HG02623 (cell line): Measurements from ENCODE around the gene SLC35F3.
"Not testable (repeated sequence)": the region's sequence is repeated elsewhere in the genome, so short reads cannot be mapped to it uniquely, and the experiment has no call there.

Experiments used
- ATAC-seq: cut with Tn5 transposase; IDR thresholded peaks from one replicate; pipeline ENCODE4 v1.9.1; 2021; ENCODE audit warnings: moderate library complexity; ENCODE audit not compliant: unreplicated experiment

The SLC35F3 gene

DNA sequence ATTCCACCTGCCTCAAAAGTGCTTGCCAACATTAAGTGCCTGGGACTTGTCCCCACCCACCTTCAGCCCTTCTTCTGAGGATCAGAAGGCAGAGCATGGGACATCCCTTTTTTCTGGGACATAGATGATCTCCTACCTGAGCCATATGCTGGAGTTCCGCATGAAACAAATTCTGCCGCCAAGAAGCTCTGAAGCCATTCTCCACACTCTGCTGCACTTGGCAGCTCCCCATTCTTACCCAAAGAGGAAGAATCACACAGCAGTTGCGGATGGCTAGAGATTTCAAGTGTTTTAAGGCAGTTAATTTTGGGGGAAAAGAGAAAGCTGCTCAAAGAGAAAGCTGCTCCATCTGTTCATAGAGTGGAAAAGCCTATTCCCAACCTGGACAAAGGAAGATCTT lies 271.5 kb downstream of the SLC35F3 start:
- no peak for ATAC-seq

DNA sequence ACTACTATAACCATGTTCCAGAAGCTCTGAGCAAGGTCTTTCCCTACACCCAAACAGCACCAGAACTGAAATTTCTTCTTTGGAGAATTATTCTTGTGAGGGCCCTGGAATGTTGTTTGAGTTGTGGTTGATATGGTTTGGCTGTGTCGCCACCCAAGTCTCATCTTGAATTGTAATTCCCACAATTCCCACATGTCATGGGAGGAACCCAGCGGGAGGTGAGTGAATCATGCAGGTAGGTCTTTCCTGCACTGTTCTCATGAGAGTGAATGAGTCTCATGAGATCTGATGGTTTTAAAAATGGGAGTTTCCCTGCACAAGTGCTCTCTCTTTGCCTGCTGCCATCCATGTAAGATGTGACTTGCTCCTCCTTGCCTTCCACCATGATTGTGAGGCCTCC lies 272.4 kb downstream of the SLC35F3 start:
- not testable (repeated sequence) for ATAC-seq

DNA sequence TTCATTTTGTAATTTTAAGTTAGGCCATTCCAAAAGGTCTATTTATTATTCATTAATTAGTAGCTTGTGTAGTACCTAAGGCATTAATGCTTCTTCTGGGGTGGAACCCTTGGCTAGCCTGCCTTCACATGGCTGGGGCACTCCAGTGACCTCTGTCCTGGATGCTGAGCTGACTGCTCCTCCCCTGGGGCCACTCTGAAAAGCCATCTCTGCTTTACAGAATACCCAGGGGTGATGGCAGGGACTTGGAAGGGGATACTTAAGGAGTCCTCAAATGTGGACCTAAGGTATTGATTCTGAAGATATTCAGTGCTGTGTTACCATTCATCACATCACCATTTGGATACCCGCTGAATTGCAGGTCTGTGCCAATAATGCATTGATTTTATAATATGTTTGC lies 281.0 kb downstream of the SLC35F3 start:
- ATAC-seq, result no peak

DNA sequence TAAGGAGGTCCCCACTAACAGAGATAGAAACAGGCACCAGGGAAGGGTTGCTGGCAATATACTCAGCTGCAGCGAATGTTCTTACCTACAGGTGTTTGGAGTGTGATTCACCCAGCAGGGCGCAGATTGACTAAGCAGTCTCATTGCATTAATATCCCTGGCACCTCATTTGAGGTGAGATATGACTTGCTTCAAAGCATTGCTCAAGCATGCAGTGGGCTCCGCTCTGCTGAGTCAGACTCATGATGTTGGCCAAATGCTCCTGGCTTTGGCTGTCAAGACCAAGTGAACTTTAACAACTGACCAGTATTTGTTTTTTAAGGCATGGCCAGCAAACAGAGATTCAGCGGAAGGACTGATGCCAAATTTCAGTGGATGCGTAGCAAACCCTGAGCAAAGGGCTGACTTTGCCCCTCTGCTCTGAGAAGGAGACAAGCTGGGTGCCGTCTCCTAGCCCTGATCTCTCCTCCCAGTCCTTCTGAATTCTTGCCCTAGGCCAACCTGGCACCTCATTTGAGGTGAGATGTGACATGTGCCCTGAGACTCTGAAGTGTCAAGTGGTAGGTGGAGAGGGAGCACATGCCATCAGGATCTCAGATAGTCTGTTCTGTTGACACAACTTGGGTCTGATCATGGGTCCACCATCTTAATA lies 281.7 kb downstream of the SLC35F3 start:
- no peak for ATAC-seq

DNA sequence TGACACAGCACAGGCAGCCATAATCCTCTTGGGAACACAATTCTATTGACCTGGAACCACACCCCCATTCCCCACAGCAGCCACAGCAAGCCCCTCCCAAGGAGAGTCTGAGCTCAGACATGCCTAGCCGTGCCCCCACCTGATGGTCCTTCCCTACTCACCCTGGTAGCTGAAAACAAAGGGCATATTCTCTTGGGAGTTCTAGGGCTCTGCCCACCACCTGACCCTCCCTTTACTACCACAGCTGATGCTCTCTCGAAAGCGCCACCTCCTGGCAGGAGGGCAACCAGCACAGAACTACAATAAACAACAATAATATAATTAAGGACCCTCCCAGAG lies 283.9 kb downstream of the SLC35F3 start:
- ATAC-seq, result no peak

DNA sequence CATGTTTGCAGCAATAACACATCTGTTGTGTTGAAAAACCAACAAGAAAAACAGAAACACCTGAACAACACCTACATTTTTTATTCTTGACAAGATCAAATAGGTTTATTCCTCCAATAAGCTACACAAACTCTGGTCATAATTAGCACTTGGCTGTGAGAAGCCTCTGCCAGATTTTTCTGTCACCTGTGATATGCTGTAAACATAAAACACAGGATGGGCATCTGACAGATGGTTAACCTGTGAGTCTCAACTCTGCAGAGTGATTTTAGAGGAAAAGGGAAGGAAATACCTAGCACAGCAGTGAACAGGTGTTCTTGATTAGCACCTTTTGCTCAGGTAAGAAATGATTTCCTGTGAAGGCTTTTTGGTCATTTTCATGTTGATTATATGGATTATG lies 293.4 kb downstream of the SLC35F3 start:
- no peak for ATAC-seq

DNA sequence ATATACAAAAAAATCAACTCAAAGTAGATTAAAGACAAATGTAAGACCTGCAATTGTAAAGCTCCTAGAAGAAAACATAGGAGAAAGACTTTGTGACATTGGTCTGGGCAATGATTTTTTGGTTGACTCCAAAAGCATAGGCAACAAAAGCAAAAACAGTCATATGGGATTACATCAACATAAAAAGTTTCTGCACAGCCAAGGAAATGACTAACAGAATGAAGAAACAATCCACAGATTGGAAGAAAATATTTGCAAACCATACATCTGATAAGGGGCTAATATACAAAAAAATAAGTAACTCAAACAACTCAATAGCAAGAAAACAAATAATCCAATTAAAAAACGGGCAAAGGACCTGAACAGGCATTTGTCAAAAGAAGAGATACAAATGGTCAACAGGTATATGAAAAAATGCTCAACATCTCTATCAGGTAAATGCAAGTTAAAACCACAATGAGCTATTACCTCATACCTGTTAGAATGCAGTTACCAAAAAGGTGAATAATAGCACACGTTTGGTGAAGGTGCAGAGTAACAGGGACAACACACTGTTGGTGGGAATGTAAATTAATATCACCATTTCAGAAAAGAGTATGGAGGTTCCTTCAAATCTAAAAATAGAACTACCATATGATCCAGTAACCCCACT lies 295.1 kb downstream of the SLC35F3 start:
- no peak for ATAC-seq

DNA sequence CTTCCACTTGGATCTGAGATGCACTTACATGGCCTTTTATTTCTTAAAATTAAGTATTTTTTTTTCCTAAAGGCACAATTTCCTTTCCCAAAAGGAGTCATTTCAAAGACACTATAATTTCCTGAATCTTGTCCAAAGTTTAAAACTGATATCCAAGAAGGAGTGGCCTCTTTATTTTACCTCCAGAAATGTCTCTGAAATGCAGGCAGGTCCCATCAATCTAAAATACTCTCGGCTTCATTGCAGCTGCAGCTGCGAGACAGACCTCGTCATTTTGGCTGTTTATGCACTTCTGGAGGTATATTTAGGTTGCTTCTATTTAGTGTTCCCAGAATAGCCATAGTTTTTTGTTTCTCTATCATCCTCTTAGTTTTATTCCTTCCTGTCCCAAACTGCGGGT lies 296.1 kb downstream of the SLC35F3 start:
- ATAC-seq, result no peak

DNA sequence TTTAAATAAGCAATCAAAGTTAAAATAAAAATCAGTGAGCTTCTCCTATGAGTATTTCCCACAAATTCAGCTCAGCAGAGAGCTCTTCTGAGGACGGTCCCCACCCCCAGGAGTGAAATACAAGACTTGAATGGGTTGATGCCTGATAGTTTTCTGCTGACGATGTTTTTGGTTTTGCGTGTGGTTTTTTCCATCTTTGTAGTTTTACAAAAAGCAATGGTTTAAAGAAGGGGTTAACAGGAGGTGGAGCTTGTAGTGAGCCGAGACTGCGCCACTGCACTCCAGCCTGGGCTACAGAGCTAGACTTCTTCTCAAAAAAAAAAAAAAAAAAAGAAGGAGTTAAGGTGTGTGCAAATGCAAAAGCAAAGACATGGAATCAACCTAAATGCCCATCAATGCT lies 297.1 kb downstream of the SLC35F3 start:
- ATAC-seq, result no peak

DNA sequence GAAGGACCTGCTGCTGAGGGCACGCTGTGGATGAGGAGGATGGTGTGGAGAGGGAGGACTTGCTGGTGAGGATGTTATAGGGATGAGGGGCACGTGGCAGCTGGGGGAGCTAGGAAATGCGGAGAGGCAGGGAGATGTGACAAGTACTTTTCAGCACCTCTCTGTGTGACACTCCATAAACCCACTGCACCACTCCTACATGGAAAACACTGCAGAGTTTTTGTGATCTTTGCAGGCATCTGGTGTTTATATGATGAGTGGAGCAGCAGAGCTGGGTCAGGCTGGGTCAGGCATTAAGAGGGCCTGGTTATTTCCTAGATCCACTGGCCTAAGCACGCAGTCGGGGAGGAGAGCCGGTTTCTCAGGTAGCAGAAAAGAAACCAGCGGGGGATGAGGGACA lies 301.5 kb downstream of the SLC35F3 start:
- no peak for ATAC-seq

DNA sequence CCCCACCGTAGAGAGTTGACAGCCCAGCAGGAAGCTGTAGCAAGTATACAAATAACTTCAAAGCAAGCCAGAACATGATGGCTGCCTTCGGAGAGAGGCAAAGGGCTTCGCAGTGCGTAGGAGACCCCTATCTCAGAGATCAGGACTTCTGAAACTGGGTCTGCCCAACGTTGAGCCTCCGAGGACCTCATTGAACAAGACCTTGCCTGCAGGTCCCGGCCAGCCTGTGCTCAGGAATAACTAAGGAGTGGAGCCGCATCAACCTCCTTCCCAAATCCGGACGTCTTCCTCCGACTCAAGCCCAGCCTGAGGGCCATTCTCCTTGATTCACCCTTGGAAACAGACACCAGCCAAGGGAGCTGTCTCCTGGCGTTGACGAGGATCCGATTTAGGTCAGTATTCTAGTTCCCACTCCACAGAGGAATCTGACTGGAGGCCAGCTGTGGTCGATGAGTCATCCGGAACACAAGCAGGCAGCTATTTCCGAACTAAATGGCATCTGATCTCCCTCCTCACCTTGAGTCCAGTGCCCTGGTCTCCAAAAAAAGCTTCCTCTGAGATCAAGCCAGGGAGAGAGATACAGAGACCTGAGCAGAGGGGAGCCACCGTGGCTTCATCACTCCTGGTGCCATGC lies 302.3 kb downstream of the SLC35F3 start:
- ATAC-seq, result no peak

DNA sequence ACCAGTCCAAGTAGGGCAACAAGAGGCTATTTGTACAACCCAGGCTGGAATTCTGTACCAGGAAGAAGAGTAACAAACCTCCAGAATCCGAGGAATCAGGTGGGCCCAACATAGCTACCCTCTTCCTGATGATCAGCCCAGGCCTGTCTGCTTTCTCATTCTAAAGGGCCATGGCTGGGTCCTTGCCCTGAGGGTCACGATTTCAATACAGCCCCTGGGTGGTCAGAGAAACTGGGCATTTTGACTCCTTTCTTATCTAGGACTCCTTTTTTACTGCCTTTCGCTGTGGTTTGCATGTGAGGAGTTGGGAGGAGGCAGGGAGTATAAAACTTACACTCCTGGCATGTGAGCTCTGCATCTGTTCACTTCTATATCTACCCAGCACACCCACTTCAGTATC lies 303.9 kb downstream of the SLC35F3 start:
- no peak for ATAC-seq

DNA sequence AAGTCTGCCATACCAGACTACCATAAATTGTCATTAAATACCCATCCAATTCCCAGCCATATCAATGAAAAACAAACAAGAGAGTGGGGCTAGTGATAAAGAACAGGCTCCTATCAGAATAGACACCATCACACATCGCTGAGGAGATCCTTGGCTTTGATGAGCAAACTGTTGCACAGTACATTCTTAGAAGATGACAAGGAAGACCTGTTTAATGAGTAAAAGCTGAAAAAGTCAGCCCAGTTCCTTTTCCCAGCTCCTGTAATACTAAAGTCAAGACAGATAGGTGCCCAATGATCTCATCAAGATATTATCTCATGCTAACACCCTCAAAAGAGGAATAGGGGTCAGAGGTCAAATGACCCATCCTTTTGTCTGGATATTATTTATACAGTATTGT lies 304.3 kb downstream of the SLC35F3 start:
- no peak for ATAC-seq

DNA sequence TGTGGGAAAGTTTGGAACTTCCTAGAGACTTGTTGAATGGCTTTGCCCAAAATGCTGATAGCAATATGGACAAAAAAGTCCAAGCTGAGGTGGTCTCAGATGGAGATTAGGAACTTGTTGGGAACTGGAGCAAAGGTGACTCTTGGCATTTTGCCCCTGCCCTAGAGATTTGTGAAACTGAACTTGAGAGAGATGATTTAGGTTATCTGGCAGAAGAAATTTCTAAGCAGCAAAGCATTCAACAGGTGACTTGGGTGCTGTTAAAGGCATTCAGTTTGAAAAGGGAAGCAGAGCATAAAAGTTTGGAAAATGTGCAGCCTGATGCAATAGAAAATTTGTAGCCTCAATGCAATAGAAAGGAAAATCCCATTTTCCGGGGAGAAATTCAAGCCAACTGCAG lies 306.0 kb downstream of the SLC35F3 start:
- not testable (repeated sequence) for ATAC-seq

DNA sequence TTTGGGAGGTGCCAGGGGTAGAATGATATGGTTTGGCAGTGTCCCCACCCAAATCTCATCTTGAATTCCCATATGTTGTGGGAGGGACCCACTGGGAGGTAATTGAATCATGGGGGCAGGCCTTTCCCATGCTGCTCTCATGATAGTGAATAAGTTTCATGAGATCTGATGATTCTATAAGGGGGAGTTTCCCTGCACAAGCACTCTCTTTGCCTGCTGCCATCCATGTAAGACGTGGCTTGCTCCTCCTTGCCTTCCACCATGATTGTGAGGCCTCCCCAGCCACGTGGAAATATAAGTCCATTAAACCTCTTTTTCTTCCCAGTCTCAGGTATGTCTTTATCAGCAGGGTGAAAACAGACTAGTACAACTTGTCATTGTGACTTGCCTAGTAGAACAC lies 307.4 kb downstream of the SLC35F3 start:
- not testable (repeated sequence) for ATAC-seq

DNA sequence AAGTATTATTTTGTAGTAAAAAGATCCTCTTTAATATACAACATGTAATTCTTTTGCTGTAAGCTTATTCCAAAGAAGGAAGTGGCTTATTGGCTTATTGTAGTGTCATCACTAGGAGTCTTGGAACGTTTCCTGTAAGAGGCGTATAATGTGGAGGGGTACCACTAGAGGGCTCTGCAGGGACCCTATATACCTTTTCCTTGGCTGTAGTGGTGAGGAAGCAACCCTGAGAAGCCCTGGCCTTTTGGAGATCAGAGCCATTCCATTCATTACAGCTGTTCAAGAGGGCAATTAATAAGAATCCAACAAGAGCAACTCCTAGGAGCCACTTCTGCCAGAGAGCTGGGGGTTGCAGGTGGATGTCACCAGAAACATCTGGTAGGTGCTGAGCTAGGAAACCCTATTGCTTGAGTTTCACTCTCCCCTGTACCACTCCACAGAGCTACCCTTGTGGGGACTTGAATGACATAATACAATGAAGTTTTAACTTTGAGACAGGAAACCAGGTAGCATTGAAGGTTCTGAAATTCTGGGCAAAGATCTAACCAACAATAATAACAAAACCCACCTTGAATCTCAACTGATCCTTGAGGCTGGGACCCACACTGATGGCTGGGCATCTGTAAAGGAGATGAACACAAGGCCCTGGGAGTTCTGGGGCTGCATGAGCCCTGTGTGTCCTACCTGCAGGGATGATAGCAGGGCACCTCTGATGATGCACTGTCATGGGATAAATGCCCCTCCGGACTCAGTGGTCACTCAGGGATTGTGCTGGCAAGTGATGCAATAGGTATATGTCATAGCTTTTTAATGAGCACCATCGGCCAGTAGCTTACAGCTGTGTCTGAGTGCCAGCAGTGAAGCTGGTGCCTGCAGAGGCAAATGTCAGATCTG lies 308.5 kb downstream of the SLC35F3 start:
- no peak for ATAC-seq

DNA sequence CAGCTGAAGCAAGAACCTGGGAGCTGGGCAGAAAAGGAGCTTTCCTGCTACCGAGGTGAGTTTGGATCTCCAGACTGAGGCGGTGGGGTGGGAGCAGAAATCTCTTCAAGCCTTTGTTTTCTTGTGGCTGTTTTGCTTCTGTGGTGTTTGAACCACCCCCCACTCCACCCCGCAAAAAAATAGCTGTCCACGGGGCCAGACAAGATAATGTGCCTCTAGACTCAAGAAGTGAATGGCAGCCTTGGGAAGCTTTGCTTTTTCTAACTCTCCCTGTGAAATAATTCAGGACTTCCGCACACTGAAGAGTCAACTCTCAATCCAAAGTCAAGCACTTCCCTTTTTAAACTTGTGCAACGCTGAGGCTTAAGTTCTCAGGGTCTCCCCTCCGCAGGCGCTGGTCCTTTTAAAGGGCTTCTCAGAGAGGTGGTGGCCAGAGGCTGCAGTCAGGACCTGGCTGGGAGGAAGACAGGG lies 309.2 kb downstream of the SLC35F3 start:
- peak; percentile 7 for ATAC-seq

DNA sequence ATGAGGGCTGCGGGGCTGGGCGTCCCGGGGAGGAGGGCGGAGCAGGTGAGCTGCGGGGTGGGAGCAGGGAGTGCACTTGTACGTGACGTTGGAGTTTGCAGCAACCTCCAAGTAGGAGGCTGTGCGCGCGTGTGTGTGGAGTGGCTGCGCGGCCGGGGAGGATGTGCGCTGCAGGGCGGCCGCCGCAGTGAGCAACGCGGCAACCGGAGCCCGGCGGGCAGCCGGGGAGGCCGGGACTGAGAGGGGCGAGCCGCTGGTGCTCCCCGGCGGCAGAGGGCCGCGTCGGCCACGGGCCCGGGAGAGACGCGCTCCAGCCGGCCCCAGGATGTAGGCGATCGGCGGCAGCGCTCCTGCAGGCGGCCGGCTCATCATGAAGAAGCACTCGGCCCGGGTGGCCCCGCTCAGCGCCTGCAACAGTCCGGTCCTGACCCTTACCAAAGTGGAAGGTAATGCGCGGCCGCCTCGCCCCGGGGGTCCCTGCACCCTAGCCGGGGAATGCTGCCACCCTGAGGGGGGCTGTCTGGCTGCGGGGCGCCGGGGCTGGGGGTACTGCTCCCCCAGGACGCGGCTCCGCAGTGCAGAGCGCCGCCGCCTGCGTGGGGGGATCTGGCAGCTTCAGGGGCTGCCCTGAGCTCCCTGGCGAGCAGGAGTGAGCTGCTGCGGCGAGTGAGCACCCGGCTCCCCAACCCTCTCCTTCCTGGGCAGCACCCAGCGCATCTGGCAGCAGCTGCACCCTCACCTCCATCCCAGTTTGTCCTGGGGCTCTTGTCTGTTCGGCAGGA lies 309.8 kb downstream of the SLC35F3 start:
- ATAC-seq, result peak; percentile 31

DNA sequence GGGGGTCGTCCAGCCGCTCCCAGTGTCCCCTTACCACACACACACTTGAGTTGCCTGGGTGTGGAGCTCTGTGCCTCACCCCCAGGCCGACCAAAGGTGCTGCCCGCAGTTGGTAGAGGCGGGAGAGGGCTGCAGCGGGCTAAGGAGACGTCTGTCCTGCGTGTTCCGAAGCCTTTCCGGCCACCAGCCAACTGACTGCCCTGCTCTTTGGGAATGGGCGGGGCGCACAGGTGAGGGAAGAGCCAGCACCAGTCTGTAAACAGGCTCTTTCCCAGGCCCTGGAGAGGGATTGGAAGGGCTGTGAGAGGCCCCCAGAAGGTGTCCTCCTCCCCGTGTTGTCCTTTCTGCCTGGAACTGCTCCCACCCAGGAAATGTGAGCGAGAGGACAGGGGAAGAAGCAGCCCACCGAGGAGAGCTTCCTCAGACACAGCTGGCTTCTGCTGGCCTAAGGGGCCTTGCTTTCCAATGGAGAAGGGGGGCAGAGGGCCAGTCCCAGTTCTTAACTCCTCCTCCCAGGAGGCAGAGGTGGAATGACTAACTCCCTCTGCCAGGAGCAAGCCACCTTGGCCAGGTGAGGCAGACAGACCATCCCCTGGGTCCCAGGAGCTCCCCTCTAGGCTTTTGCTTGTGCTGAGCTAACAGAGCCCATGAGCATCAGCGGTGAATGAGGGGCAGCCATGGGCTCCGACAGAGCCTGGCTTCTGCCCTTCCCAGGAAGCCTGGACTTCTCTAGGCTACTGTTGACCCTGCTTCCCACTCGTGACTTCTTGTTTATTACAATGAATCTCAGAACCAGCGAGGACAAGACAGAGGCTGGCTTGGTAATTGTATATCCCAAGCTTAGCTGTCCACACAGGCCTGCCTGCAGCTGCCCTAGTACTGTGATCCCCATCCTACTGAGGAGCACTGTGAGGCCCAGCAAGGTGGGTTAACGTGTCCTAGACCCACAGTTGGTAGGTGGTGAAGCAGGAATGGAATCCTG lies 310.7 kb downstream of the SLC35F3 start:
- no peak for ATAC-seq
